Hepatic stellate cell (primary cell): Measurements from ENCODE around the gene MAP3K15.

Source experiments
- DNase-seq: peaks from one replicate; pipeline ENCODE4 v3.0.0; 2011; ENCODE audit warnings: low spot score

MAP3K15 gene, protein sequence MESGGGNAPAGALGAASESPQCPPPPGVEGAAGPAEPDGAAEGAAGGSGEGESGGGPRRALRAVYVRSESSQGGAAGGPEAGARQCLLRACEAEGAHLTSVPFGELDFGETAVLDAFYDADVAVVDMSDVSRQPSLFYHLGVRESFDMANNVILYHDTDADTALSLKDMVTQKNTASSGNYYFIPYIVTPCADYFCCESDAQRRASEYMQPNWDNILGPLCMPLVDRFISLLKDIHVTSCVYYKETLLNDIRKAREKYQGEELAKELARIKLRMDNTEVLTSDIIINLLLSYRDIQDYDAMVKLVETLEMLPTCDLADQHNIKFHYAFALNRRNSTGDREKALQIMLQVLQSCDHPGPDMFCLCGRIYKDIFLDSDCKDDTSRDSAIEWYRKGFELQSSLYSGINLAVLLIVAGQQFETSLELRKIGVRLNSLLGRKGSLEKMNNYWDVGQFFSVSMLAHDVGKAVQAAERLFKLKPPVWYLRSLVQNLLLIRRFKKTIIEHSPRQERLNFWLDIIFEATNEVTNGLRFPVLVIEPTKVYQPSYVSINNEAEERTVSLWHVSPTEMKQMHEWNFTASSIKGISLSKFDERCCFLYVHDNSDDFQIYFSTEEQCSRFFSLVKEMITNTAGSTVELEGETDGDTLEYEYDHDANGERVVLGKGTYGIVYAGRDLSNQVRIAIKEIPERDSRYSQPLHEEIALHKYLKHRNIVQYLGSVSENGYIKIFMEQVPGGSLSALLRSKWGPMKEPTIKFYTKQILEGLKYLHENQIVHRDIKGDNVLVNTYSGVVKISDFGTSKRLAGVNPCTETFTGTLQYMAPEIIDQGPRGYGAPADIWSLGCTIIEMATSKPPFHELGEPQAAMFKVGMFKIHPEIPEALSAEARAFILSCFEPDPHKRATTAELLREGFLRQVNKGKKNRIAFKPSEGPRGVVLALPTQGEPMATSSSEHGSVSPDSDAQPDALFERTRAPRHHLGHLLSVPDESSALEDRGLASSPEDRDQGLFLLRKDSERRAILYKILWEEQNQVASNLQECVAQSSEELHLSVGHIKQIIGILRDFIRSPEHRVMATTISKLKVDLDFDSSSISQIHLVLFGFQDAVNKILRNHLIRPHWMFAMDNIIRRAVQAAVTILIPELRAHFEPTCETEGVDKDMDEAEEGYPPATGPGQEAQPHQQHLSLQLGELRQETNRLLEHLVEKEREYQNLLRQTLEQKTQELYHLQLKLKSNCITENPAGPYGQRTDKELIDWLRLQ (N-terminal part only)

DNA sequence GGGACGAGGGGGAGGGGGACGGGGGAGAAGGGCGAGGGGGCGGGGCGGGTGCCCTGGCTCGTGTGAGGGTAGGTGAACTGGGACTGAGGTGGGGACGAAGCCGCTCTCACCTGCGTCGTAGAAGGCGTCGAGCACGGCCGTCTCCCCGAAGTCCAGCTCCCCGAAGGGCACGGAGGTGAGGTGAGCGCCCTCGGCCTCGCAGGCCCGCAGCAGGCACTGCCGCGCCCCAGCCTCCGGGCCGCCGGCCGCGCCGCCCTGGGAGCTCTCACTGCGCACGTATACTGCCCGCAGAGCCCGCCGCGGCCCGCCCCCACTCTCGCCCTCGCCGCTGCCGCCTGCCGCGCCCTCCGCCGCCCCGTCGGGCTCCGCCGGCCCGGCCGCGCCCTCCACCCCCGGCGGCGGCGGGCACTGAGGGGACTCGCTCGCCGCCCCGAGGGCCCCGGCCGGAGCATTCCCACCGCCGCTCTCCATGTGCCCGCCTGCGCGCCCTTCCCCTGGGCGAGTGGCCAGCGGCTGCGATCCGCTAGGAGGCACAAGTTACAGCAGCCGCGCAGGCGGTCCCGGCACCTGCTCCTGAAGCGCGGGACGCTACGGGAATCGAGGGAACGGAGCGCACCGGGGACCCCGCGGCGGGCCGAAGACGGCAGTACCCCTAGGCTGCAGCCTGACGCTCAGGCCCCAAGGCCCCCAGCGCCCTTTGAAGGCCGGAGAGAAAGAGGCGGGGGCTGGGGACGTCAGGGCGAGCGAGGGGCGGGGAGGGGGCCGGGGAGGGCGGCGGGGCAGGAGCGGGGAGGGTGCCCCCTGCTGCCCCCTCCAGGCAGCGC is at the start of gene MAP3K15:
MAP3K15 (minus strand) TSS at position 718 of the 824 bp plus-strand sequence; CDS start at position 471, 247 bp downstream.
- DNase-seq = peak; percentile 19

DNA sequence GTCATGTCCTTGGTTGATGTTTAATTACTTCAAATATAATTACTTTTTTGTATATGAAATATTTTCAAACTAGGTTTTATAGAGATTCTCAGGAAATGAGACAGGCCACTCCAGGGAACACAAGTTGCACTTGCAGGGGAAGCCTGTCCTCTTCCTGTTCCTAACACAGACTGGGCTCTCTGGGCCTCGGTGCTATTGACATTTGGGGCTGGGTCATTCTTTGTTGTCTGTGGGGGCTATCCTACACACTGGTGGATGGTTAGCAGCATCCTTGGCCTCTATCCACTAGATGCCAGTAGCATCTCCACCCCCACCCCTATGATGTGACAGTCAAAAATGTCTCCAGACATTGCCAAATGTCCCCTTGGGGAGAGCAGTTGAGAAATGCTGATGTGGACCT is 49.3 kb upstream of the MAP3K15 start:
- no peak for DNase-seq

DNA sequence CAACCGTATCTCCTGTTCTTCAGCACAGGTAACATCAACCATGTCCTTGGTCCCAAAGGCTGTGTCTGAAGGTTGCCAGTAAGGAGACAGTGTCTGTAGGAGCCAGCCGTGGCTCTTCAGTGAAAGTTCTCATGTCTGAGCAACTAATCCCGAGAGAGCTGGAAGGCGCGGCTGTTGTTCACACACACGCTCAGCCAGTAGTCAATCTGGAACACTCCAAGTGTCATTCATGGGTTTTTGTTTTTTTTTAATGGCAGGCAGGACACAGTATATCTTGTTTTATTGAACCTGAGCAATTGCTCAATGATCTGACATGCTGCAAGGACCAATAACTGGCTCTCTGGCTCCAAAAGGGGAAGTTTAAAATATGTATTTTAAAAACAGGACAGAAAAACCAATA is 48.4 kb upstream of the MAP3K15 start:
- no peak for DNase-seq

DNA sequence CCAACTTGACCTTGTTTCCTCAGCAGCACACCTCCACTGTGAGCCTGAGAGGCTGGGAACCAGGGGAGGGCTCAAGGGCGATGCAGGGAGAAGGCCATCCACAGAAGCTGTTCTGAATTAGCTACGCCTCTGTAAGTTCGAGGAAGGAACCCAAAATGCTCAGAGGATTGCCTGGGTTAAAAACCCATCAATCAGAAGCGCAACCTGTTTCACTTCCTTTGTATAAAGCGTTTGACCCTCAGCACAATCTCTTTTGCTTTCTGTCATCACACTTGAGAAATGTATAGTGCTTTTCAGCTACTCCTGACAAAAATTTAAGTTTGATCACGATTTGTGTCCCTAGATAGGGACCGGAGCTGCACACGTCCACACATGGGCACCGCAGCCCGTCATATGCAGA is 48.0 kb upstream of the MAP3K15 start:
- DNase-seq = no peak

DNA sequence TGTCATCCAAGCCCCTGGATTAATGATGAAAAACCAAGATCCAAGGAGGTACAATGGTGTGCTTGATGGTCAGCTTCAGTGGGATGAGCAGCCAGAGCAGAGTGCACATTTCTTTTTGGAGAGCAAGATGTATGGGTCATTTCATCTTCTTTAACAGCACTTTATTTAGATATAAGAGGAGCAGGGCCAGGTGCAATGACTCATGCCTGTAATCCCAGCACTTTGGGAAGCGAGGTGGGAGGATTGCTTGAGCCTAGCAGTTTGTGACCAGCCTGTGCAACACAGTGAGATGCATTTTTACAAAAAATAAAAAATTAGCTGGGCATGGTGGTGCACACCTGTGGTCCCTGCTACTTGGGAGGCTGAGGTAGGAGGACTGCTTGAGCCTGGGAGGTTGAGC is 45.3 kb upstream of the MAP3K15 start:
- no peak for DNase-seq

DNA sequence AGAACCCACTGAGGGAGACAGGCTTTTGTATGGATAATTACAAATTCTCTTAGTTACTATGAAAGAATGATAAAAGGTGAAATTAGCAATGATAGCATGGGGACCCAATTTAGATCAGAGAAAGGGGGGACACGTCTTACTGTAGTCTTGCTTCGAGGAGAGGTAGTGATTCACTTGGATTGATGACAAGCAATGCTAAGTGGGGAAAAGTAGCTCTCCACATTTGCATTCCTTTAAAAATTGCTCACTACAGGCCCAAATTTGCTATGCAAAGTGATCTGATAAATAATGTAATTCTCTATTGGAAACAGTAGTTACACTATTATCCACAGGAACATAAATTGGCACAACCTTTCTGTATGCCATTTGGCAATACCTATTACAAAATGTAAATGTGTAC is 42.5 kb upstream of the MAP3K15 start:
- DNase-seq = no peak

DNA sequence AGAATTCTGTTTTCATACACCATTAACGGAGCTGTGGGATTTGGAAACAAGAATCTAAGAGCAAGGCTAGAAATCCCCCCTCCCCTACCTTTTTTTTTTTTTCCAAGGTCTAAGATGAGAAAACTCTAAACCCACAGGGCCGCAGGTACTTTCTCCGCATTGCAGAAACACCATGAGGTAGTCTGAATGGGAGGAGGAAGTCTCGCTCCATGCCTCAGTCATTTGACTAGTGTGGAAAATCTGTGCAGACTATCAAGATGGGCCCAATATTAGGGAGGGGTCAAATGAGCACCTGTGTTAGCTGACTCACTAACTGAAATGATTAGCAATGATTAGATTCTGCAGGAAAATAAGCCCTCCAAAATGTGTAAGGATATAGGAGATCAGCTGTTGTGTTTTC is 40.9 kb upstream of the MAP3K15 start:
- no peak for DNase-seq

DNA sequence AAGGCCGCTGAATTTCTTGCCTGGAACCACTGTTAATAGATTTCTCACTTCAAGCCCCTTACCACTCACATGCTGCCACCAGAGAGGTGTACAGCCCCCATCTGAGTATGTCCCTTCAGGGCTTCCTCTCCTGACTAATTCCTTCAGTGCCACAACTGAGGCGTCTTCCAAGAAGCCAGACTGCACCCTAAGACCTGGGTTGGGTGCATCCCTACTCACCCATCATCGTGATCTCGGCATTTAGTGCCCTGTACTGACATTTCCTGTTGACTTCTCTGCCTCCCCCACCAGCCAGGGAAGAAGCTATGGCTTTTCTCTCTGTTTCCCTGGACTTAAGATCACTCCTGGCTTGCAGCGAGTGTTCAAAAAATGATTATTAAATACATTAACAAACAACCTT is 40.4 kb upstream of the MAP3K15 start:
- no peak for DNase-seq

DNA sequence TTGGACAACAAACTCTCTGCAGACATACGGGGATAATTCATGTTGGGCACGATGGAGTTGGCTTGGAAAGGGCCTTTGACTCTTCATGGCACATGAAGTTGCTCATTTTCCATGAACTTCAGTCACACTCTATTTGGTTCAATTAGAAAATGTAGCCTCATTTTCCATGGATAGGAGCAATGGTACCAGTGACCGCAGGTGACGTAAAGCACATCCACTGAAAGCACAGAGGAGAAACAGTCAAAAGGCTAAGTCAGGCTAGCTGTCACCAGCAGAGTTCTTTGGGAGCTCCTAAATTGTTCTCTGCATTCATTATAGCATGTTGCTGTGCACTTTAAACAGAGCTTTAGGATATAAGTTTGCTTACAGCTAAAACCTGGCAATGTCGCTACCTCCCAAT is 39.9 kb upstream of the MAP3K15 start:
- DNase-seq = no peak

DNA sequence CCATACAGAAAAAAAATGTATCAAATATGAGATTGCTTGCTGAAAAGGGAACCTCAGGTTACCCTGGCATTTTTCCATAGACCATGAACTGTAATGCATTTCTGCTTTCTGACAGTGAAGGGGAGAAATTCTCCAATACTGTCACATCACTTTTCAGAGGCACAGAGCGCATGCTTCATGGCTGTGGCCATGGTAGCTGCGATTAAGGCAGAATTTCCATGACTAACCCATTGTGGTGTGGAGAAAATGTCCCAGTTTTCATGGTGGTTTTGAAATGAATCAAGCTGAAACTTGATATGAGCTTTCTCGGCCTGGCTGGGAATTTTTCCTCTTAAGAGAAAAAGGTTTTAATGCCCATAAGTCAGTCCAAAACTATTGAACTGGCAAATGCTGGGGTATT is 39.5 kb upstream of the MAP3K15 start:
- no peak for DNase-seq

DNA sequence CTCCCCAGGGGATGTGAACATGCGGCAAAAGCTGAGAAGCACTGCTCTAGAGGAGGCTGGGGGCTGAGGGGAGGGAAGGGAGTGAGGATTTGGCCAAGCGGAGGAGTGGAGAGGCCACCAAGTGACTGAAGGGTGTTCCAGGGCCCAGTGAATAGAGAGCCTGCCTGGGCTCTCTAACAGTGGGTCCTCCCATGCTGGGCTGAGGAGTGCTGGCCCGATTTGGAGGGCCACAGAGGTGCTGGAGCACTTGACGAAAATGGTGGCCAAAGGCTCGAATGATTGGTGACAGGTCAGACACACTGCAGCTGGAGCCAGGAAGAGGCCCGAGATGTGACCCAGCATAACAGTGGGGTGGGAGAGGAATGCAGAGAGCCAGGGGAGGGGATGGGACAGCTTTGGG is 37.5 kb upstream of the MAP3K15 start:
- DNase-seq = no peak

DNA sequence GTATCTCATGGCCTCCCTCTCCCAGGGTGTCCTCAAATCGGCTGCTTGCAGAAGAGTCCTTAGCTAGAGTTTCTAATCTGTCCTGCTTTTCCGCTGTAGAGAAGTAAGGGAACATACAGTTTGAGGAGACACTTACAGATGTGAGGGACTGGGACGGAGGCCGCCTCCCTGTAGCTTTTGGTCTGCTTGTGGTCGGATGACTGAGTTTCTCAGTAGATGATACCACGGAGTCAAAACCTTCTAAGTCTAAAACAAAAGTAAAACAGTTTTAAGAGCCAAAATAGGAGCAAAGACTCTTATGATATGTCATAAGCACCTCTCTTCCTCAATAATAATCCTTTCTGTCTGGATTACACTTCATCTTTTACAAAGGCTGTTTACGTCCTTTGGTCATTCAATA is 34.5 kb upstream of the MAP3K15 start:
- no peak for DNase-seq

DNA sequence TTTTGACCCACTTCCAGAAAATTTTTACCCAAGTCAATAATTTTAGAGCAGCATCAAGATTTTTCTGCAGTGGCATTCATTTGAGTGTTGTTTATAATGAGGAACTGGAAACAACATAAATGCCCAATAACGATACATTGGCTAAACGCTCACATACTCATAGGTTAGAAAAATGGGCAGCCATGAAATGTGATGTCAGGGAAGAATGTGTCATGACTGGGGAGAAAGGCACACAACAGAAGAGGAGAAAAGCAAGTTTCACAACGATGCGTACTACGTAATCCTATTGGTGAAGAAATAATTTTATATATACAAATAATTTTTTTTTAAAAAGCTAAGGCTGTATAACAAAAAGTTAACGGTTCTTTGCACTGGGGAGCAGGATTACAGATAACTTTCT is 33.6 kb upstream of the MAP3K15 start:
- DNase-seq = no peak

DNA sequence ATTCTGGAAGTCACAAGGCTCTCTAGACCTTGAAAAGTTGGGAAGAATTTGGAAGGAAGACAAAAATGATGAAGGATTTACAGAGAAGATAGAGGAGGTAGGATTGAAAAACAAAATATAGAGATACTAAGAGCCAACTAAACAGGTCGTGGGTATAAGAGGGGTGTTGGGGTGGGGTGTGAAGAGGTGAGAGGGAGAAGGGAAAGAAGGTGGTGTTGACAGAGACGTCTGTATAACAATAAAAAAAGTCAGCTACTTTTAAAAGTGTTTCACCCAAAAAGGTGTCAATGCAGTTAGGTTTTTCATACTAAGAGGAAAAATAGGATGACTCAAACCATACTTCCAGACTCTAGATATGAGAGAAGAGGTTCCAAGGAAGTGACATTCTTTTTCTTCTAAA is 33.0 kb upstream of the MAP3K15 start:
- no peak for DNase-seq

DNA sequence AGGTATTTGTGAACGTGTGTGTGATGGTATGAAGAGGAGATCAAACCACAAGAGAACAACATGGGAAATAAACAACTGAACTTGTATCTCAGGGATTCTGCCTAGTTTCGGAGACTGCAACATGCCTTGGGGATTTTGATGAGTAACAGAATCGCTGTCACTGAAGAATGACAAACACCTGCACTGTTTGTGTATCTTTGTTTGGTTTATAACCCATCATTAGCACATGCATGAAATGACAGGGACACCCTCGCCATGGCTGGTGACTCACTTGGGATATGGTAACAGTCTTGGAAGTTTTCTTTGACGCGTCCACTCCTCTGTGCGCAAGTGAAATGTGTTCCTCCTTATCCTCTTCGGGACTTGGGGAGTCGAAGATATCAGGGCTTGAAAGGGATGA is 30.3 kb upstream of the MAP3K15 start:
- DNase-seq = no peak

DNA sequence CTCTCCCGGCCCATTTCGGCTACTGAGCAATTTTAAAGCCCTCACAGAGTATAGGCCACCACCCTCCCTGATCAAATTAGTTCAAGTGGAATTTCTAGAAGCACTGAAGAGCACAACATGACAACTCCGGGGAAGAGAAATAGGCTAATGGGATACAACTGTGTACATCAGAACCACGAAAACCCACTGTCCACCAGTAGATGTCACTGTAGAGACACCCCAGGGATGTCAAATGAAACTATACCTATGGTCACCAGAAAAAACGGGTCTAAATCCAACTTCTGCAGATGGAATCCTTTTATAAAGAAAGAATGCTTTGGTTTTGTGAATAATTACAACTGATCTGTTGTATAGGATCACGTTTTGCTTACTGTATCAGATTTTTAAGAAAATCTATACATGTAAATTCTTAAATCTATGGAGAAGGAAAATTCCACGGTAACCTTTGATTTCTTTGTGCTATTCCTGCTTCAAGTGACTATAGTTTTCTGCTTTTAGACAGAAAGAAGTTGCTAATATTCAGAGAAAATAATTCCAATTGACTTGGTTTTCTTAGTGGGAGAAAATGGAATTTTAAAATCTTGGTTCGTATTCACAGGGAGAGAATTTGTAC is 29.5 kb upstream of the MAP3K15 start:
- DNase-seq = peak; percentile 69

DNA sequence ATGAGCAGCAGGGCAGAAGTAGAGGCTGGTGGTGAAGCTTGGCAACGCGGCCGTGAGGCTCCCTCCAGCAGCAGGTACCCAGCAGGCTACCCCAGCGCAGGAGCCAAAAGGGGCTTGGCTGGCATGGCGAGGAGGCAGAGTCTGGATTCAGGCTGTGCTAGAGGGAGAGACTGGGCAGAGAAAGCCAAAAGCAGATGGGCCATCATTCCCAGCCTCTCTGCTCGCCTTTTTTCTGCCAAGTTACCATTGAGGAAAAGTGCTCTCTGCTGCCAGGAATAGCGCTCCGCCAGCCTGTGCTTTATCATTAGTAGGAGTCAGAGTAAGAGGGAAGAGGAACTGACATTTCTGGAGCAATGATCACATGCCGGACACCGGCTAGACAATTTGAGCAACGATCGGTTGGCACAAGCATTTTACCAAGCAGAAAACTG is 28.7 kb upstream of the MAP3K15 start:
- no peak for DNase-seq

DNA sequence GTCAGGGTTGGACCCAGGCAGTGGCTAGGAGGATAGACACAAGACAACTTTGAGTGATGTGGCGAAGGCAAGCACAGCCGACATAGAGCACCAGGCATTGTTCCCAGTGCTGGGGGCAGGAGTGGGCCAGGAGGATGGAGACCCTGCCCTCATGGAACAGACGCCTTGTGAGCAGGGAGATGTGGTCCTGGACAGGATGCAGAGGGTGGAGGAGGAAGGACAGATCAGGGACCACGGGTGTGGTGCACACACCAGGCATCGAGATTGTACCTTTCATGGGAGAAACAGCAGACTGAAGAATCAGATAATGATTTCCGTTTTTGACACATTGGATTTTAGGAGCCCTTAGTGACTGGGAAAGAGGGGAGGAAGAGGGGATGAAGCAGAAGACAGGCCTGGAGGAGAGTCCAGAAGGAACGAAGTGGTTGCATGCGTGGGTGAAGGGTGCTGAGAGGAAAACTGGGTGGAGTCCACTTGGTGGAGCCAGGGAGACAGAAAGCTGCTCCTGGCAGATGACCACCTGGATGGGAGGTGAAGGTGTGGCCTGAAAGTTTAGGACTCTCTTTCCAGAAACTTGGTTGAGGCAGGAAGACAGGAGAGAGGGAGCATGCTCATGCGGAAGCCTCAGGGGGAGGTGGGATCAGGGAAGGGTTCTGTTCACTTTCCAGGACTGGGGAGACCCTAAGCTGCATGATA is 27.9 kb upstream of the MAP3K15 start:
- DNase-seq = no peak

DNA sequence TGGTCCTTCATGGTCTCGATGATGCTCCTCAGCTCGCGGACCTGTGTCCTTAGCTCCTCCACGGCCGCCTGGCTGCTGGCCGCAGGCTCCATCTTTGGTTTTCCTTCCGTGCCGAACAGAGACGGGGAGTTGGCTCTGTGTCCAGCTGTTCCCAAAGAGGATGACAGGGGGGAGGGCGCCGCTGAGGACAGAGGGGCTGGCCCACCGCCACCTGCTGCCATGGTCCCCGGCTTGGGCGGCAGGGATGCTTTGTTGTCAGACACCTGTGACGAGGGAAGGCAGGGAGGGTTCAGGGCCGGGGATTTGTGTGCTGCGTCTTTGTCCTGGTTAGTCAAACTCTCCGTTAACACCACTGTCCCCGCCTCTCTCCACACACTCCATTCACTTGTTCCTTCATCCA is 26.6 kb upstream of the MAP3K15 start:
- no peak for DNase-seq

DNA sequence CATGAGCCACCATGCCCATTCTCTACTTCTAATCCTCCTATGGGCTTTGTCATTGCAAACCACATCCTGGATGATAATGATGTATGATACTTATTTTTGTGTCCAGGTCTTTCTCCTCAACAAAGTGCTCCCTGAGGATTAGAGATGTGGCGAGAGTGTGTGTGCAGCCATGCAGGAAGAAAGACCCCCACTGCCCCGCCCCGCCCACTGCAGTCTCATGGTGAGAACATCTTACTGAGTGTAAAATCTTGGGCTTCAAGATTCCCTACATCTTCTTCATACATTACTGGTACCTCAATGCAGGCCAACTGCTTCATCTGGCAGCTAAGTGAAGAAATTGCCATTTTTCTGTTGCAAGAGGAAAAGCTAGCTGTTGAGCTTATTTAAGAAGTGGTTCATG is 25.9 kb upstream of the MAP3K15 start:
- no peak for DNase-seq

DNA sequence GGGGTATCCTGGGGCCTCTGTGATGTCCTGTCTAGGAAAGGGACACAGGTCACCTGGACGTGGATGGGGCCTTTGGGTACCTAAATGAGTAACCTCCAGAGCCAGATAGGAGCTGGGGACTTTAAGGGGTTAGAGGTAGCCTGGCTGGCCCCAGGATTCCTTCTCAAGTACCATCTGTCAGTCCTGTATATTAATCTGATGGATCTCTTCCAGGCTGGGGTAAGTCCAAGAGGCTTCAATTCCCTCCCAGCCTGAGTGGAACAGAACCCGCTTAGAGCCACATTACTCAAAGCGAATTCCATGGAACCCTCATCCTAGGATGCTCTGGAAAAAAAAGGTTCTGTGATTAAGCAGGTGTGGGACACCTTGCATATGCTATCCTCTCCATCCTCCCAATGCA is 24.8 kb upstream of the MAP3K15 start:
- DNase-seq = no peak
